ENCODE data around the gene KDM4D.
"Not testable (repeated sequence)": the region's sequence is repeated elsewhere in the genome, so short reads cannot be mapped to it uniquely, and the experiment has no call there.

The KDM4D gene

DNA sequence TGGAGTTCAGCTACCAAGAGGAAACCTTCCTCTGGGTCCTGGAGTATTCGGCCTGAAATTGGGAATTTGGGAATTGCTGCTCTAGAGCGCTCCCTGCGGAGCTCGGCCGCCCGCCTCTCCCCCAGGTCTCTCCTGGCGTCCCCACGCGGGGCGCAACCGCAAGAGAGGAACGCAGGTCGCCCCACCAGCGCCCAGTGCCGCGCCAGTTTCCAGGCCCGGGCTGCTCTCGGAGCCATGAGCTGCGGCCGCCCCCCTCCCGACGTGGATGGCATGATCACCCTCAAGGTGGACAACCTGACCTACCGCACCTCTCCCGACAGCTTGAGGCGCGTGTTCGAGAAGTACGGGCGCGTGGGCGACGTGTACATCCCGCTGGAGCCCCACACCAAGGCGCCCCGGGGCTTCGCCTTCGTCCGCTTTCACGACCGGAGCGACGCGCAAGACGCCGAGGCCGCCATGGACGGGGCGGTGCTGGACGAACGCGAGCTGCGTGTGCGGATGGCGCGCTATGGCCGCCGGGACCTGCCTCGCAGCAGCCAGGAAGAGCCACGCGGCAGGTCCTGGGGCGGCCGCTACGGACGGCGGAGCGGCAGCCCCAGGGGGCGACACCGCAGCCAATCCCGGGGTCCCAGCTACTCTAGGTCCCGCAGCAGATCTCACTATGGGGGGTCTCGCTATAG lies 64.0 kb downstream of the KDM4D start:
- DNase-seq = not testable (repeated sequence)

DNA sequence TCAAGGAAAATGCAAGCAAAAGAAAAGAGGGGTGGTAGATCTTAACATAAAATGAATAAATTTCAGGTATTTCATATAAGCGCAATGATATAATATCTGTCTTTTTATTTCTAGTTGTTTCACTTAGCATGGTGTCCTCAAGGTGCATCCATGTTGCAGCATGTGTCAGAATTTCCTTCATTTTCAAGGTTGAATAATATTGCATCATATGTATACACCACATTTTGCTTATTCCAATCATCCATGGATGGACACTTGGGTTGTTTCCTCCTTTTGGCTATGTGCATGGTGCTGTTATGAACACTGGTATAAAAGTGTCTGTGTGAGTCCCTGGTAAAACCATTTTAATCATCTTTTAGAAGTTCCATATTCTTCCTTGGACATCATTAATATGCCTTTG lies 68.7 kb downstream of the KDM4D start:
- no peak for DNase-seq

DNA sequence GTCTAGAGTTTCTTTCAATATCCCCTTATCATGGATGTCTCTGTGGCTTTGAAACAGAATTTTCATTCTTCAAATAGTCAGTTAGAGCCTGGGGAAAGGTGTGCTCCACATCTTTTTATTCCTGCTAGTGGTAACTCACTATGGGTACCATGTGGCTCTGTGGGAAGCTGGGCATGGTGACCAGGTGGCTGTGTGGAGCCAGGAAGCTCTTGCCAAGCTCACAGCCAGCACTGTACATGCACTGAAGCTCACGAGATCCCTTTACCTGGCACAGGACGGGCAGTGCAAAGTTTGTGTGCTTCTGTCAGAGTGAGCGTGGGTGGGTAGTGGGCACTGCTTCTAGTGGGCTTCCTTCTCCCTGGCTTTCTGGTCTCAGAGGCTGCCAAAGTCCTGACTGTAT lies 69.4 kb downstream of the KDM4D start:
- no peak for DNase-seq

DNA sequence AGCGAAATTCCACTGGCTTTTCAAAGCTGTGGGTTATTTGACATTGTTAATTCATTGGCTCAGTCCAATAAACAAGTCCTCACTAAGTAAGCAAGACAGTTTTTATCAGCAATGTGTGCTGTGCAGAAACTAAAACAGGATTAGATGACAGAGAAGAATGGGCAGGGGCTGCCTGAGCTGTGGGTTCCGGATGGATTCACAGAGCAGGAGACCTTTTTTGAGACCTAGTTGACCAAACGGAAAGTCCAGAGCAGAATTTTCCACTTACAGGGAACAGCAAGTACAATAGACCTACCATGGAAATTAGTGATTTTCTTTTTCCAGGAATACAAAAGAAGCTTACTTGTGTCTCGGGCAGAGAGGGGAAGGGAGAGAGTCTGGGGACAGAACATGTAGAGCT lies 70.5 kb downstream of the KDM4D start:
- DNase-seq = no peak

DNA sequence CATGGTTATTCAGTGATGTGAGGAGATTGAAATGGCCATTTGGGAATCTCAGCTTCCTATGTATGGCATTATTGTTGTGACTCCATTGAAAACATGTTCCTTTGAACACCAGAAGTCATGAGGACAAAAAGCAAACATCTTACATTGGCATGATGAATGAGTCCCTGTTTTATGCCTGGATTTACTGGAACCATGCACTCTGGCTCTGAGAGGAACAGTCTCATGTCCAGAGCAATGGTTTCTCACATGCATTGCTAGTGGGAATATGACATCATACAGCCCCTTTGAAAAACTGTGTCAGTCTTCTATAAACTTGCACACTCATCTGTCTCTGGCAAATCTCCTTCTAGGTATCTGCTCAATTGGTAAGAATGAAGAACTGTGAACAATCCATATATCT lies 72.3 kb downstream of the KDM4D start:
- DNase-seq = no peak

Data from OCI-M1 (cell line).